Lower leg skin (tissue), 4 donors: Measurements from ENCODE around the gene AKT1S1. TPM values are rescaled to one million over a fixed set of nuclear protein-coding genes. Genes with fewer than 3 reads are reported as not detected.

Experiments used
- DNase-seq, 2 donors: peaks; one replicate each; pipeline ENCODE4 v3.0.0-alpha.2; 2019; ENCODE audit warnings: low spot score in 2 of 2
- H3K4me3 ChIP-seq: fragments of 200-600 bp; sonication (generic); 2 replicates; pipeline ENCODE4 v1.5.1; 2017; ENCODE audit warnings: mild to moderate bottlenecking, low read depth; ENCODE audit not compliant: poor library complexity, severe bottlenecking
- POLR2A ChIP-seq, 2 donors: fragments of 450-650 bp; IDR thresholded peaks; one replicate each; pipeline ENCODE4 v1.6.1; 2016 to 2017; ENCODE audit warnings: antibody characterized with exemption in 2 of 2, mild to moderate bottlenecking in 1 of 2, moderate library complexity in 1 of 2
- WGBS, 2 donors: methylation state at CpG; one replicate each; pipeline ENCODE4 v1.1.5; 2018; 5-methylcytosine and 5-hydroxymethylcytosine counted together
- intact Hi-C: fragments of 100-400 bp; cut with DNase I; formaldehyde crosslinking; loops from one replicate; pipeline ENCODE4 v1.15.0; 2023; ENCODE audit warnings: low total_unique reads
- total RNA-seq, 4 donors: library from RNA; depleted of rRNA; stranded (reverse); fragments of >200 nt; gene quantifications; one replicate each; pipeline ENCODE4 v1.1.0, GENCODE V29; 2016
- TF ChIP-seq, protein P1 (sequence below), 3 donors: fragments of 450-650 bp; IDR thresholded peaks; one replicate each; pipeline ENCODE4 v1.5.1; 2016; ENCODE audit warnings: antibody characterized with exemption in 3 of 3, mild to moderate bottlenecking in 3 of 3, moderate library complexity in 2 of 3

The AKT1S1 gene
- total RNA-seq, 4 donors from 2014 or later, result 15.3 to 28.9 (median 23.8) TPM

GRCh38 chr19:49845414-49845813 lies 31.7 kb downstream of the AKT1S1 start:
- intact Hi-C loops, result no loop called here
- TF ChIP-seq POLR2A (IDR thresholded peaks at IDR 0.05), result no peak
- TF ChIP-seq, protein P1, sequence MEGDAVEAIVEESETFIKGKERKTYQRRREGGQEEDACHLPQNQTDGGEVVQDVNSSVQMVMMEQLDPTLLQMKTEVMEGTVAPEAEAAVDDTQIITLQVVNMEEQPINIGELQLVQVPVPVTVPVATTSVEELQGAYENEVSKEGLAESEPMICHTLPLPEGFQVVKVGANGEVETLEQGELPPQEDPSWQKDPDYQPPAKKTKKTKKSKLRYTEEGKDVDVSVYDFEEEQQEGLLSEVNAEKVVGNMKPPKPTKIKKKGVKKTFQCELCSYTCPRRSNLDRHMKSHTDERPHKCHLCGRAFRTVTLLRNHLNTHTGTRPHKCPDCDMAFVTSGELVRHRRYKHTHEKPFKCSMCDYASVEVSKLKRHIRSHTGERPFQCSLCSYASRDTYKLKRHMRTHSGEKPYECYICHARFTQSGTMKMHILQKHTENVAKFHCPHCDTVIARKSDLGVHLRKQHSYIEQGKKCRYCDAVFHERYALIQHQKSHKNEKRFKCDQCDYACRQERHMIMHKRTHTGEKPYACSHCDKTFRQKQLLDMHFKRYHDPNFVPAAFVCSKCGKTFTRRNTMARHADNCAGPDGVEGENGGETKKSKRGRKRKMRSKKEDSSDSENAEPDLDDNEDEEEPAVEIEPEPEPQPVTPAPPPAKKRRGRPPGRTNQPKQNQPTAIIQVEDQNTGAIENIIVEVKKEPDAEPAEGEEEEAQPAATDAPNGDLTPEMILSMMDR (IDR thresholded peaks at IDR 0.05), result no peak
- no peak for DNase-seq
- no peak overlapping the region for H3K4me3 ChIP-seq
- WGBS, 2 donors, result 44 to 55% methylated on average over 3 of the region's 3 CpGs

- intact Hi-C loops, result no loop called here
- H3K4me3 ChIP-seq, result no peak overlapping the region
- no peak for TF ChIP-seq POLR2A (IDR thresholded peaks at IDR 0.05)
- TF ChIP-seq, protein P1 (IDR thresholded peaks at IDR 0.05), result no peak
Measured at GRCh38 chr19:49844138-49845095, 32.7 kb downstream of the AKT1S1 start.

GRCh38 chr19:49843265-49843664 lies 33.9 kb downstream of the AKT1S1 start:
- no peak for TF ChIP-seq POLR2A (IDR thresholded peaks at IDR 0.05)
- TF ChIP-seq, protein P1 (IDR thresholded peaks at IDR 0.05), result no peak
- 81 to 85% methylated on average over 3 of the region's 3 CpGs for WGBS, 2 donors
- no peak for DNase-seq
- intact Hi-C loops, result no loop called here
- no peak overlapping the region for H3K4me3 ChIP-seq

More at GRCh38 chr19:49844138-49845095, 32.7 kb downstream of the AKT1S1 start:
- no peak for DNase-seq
- 79 to 80% methylated on average over 13 to 18 of the region's 18 CpGs for WGBS, 2 donors

- no peak overlapping the region for H3K4me3 ChIP-seq
- WGBS, 2 donors, result 91 to 93% methylated on average over 17 of the region's 17 CpGs
- no peak for DNase-seq
- intact Hi-C loops, result no loop called here
- TF ChIP-seq, protein P1 (IDR thresholded peaks at IDR 0.05), result no peak
- TF ChIP-seq POLR2A (IDR thresholded peaks at IDR 0.05), result no peak
Measured at GRCh38 chr19:49840736-49841249, 36.4 kb downstream of the AKT1S1 start.

DNA sequence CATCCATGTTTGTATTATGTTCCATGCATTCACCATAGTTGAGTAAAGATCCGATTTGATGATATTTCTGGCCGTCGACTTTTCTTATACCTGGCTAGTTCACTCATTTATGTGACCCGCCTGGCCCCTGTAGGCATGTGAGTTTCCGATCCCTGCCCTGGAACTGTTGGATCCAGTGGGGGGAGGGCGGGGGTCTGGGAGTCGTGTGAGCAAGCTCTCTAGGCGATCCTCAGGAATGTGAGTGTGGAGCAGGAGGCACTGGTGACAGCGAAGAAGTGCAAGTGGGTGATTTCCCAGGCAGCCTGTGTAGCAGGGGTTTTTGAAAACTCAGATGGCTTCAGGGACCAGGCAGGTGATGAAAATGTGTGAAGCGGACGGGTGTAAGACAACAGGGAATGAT lies 36.8 kb downstream of the AKT1S1 start:
- 87 to 88% methylated on average over 11 of the region's 11 CpGs for WGBS, 2 donors
- intact Hi-C loops, result no loop called here
- TF ChIP-seq, protein P1 (IDR thresholded peaks at IDR 0.05), result no peak
- TF ChIP-seq POLR2A (IDR thresholded peaks at IDR 0.05), result no peak
- no peak overlapping the region for H3K4me3 ChIP-seq
- no peak for DNase-seq
